ENCODE measurements around the gene CP. TPM values are rescaled to one million over a fixed set of nuclear protein-coding genes. Genes with fewer than 3 reads are reported as not detected.

Gene CP
- total and polyA plus RNA-seq, 2 of the 13 experiments (the other 11 are each of a cell fraction or from before 2014, with no cell fraction given): 42.6 to 789 TPM

GRCh38 chr3:149204390-149204991 is 17.1 kb downstream of the CP start (continued):
- TF ChIP-seq HMGXB4 (CRISPR knock-in tag; IDR thresholded peaks at IDR 0.05; ENCODE audit: borderline replicate concordance in 1 of 2, low read depth in 1 of 2) (no peak), KLF6 (CRISPR knock-in tag; IDR thresholded peaks at IDR 0.05) (no peak), ZNF30 (CRISPR knock-in tag; IDR thresholded peaks at IDR 0.05) (no peak), FOXA3 (CRISPR knock-in tag; IDR thresholded peaks at IDR 0.05) (peak; percentile 70), ZHX2 (IDR thresholded peaks at IDR 0.05; ENCODE audit: low read depth) (no peak), ZHX2 (CRISPR knock-in tag; IDR thresholded peaks at IDR 0.05; ENCODE audit: borderline replicate concordance) (no peak), DBP (CRISPR knock-in tag; IDR thresholded peaks at IDR 0.05; ENCODE audit: not compliant biosample characterization) (no peak), ZKSCAN8 (CRISPR knock-in tag; IDR thresholded peaks at IDR 0.05; ENCODE audit: borderline replicate concordance) (no peak), KIAA2018 (CRISPR knock-in tag; IDR thresholded peaks at IDR 0.05; ENCODE audit: borderline replicate concordance) (no peak), ZNF205 (CRISPR knock-in tag; IDR thresholded peaks at IDR 0.05) (no peak), NCOR1 (IDR thresholded peaks at IDR 0.05; ENCODE audit: borderline replicate concordance, low read length) (peak; percentile 46; the same call in 1 of the 2 replicates)

Data from HepG2 (cell line).